Keratinocyte (primary cell): Measurements from ENCODE around the gene ABHD2. TPM values are rescaled to one million over a fixed set of nuclear protein-coding genes. Genes with fewer than 3 reads are reported as not detected.
"Not testable (repeated sequence)": the region's sequence is repeated elsewhere in the genome, so short reads cannot be mapped to it uniquely, and the experiment has no call there.

Experiments
- DNase-seq: peaks from one replicate; pipeline ENCODE4 v3.0.0-alpha.2; 2011; ENCODE audit warnings: low read depth, missing footprints, low spot score
- FAIRE-seq: peaks from 2 replicates; lab custom pipeline; 2011; peaks lifted over from hg19 to GRCh38; lab: Jason Lieb, UNC
- H2AFZ ChIP-seq: 2 replicates; pipeline ENCODE4 v1.6.0; 2012; ENCODE audit warnings: low read length, control low read depth, inconsistent platforms; ENCODE audit not compliant: control insufficient read depth
- H3K27ac ChIP-seq: 2 replicates; pipeline ENCODE4 v1.5.1; 2011; ENCODE audit warnings: low read length; ENCODE audit not compliant: control insufficient read depth, insufficient read depth
- H3K27me3 ChIP-seq: 3 replicates; pipeline ENCODE4 v1.6.0; 2011; ENCODE audit warnings: low read length; ENCODE audit not compliant: control insufficient read depth, insufficient read depth; ENCODE audit errors: extremely low read depth
- H3K36me3 ChIP-seq, 2 experiments: 2 replicates in 1 of 2; 3 replicates in 1 of 2; pipeline ENCODE4 v1.5.1; 2011; ENCODE audit warnings: low read length in 2 of 2, mild to moderate bottlenecking in 1 of 2; ENCODE audit not compliant: control insufficient read depth in 2 of 2, insufficient read depth in 2 of 2; ENCODE audit errors: extremely low read depth in 1 of 2
- H3K4me1 ChIP-seq: 3 replicates; pipeline ENCODE4 v1.5.1; 2011; ENCODE audit warnings: low read length; ENCODE audit not compliant: control insufficient read depth, insufficient read depth; ENCODE audit errors: extremely low read depth
- H3K4me2 ChIP-seq: 3 replicates; pipeline ENCODE4 v1.6.0; 2011; ENCODE audit warnings: low read depth, low read length; ENCODE audit not compliant: control insufficient read depth, insufficient read depth; ENCODE audit errors: extremely low read depth
- H3K4me3 ChIP-seq, 3 experiments: fragments of 200-600 bp in 1 of 3; sonication (generic) in 1 of 3; 2 replicates in 2 of 3; 3 replicates in 1 of 3; pipeline ENCODE4 v1.5.1; 2011 to 2016; ENCODE audit warnings: low read length in 3 of 3, mild to moderate bottlenecking in 3 of 3, control low read depth in 2 of 3, inconsistent platforms in 1 of 3, low read depth in 1 of 3, mixed read lengths in 1 of 3, mixed run types in 1 of 3, moderate library complexity in 1 of 3; ENCODE audit not compliant: control insufficient read depth in 2 of 3, insufficient read depth in 2 of 3; ENCODE audit errors: extremely low read depth in 1 of 3
- H3K79me2 ChIP-seq: 2 replicates; pipeline ENCODE4 v1.6.0; 2012; ENCODE audit warnings: low read length; ENCODE audit not compliant: control insufficient read depth, insufficient read depth
- H3K9ac ChIP-seq: 3 replicates; pipeline ENCODE4 v1.6.0; 2011; ENCODE audit warnings: low read length; ENCODE audit not compliant: control insufficient read depth, insufficient read depth; ENCODE audit errors: extremely low read depth
- H3K9me1 ChIP-seq: 3 replicates; pipeline ENCODE4 v1.6.0; 2011; ENCODE audit warnings: low read length; ENCODE audit not compliant: control insufficient read depth, insufficient read depth; ENCODE audit errors: extremely low read depth
- H3K9me3 ChIP-seq: 2 replicates; pipeline ENCODE4 v1.5.1; 2012; ENCODE audit warnings: low read depth, low read length; ENCODE audit not compliant: control insufficient read depth
- H4K20me1 ChIP-seq: 3 replicates; pipeline ENCODE4 v1.6.0; 2011; ENCODE audit warnings: low read length; ENCODE audit not compliant: control insufficient read depth, insufficient read depth; ENCODE audit errors: extremely low read depth
- EZH2 ChIP-seq: IDR thresholded peaks from one replicate; pipeline ENCODE4 v1.6.1; 2012; ENCODE audit warnings: inconsistent platforms, mild to moderate bottlenecking, low read length, moderate library complexity
- dilution Hi-C: fragments of 300-500 bp; cut with MboI; formaldehyde crosslinking; loops from one replicate; pipeline ENCODE4 v1.7.0; 2020; ENCODE audit warnings: low sequenced_read_pairs; ENCODE audit not compliant: extremely low pct_ligation_motif_present
- polyA plus RNA-seq, 5 experiments: library from polyadenylated mRNA; depleted of rRNA in 3 of 5; stranded (reverse) in 3 of 5; stranded (forward) in 1 of 5; unstranded in 1 of 5; fragments of >200 nt; gene quantifications; 1 replicate in 1 of 5; 2 replicates in 3 of 5; 3 replicates in 1 of 5; pipeline versions ENCODE4 v1.2.1 to v1.2.3, GENCODE V29; 2011 to 2012; ENCODE audit warnings: missing spikeins in 2 of 5, low read depth in 1 of 5, low replicate concordance in 1 of 5
- TF ChIP-seq, protein P1 (sequence below), 3 experiments: IDR thresholded peaks in 1 of 3; conservative IDR thresholded peaks in 1 of 3; optimal IDR thresholded peaks in 1 of 3; 2 replicates in 2 of 3; 3 replicates in 1 of 3; pipeline versions ENCODE3 to v1.5.1; 2011; ENCODE audit warnings: low read length in 3 of 3, mild to moderate bottlenecking in 3 of 3, moderate library complexity in 2 of 3, control low read depth in 1 of 3, inconsistent platforms in 1 of 3; ENCODE audit not compliant: insufficient read depth in 2 of 3; ENCODE audit errors: extremely low read depth in 1 of 3

Gene ABHD2
- polyA plus RNA-seq, 1 donor (not counting 4 experiments of a cell fraction or from before 2014, with no cell fraction given): 22.8 TPM

DNA sequence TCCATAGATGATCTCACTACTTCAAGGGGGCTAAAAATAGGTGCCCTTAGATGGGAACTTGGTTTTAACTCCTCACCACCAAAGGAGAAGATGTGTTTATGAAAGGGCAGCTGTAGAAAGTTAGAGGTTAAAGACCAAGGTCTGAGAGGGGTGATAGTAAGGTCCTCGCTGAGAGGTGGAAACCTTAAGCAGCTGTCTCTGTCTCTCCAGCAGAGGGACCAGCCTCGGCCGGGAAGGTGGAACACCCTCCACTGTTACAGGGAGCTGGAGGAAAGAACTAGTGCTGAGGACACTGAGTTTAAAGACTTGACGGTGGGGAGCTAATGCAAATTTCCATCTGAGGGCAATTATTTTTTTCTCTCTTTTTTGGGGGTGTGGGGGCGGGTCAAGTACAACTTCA, 142.0 kb downstream of the ABHD2 start:
- no peaks in the 10 kb centered on the region for H3K36me3 ChIP-seq
- H4K20me1 ChIP-seq: no peaks in the 10 kb centered on the region
- H2AFZ ChIP-seq: no peak overlapping the region
- H3K4me3 ChIP-seq: no peak overlapping the region
- no peak overlapping the region for H3K4me2 ChIP-seq
- no peaks in the 10 kb centered on the region for H3K9me1 ChIP-seq
- no peaks in the 10 kb centered on the region for H3K9me3 ChIP-seq
- dilution Hi-C loops: no loop called here
- H3K9ac ChIP-seq: no peak overlapping the region
- H3K27ac ChIP-seq: no peak overlapping the region
- no peak for TF ChIP-seq EZH2
- TF ChIP-seq, protein P1, sequence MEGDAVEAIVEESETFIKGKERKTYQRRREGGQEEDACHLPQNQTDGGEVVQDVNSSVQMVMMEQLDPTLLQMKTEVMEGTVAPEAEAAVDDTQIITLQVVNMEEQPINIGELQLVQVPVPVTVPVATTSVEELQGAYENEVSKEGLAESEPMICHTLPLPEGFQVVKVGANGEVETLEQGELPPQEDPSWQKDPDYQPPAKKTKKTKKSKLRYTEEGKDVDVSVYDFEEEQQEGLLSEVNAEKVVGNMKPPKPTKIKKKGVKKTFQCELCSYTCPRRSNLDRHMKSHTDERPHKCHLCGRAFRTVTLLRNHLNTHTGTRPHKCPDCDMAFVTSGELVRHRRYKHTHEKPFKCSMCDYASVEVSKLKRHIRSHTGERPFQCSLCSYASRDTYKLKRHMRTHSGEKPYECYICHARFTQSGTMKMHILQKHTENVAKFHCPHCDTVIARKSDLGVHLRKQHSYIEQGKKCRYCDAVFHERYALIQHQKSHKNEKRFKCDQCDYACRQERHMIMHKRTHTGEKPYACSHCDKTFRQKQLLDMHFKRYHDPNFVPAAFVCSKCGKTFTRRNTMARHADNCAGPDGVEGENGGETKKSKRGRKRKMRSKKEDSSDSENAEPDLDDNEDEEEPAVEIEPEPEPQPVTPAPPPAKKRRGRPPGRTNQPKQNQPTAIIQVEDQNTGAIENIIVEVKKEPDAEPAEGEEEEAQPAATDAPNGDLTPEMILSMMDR (optimal IDR thresholded peaks at IDR 0.05 in 1 of 3, IDR thresholded peaks at IDR 0.05 in 1 of 3, conservative IDR thresholded peaks at IDR 0.05 in 1 of 3; ENCODE audit: extremely low read depth in 1 of 3, insufficient read depth in 2 of 3, low read length in 3 of 3): no peak
- no peaks in the 10 kb centered on the region for H3K4me1 ChIP-seq
- H3K27me3 ChIP-seq: no peaks in the 10 kb centered on the region
- FAIRE-seq (no peak), DNase-seq (no peak)
- H3K79me2 ChIP-seq: no peaks in the 10 kb centered on the region

DNA sequence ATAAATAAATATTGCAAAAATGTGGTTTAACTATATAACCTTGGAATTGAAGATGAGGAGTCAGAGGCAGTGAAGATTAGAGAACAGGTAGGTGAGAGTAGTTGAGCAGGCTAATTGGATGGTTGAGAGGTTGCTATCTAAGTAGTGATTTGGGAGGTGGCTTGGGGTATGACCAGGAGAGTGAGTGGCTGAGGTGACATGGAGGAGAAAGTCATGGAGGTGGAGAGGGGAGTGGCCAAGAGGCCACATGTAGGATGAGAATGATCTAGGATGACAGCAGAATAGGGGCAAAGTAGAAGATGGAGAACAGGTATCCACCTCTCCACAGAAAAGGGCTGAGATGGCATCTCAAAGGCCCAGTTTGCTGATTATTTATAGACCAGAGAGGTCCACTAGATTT, 143.6 kb downstream of the ABHD2 start:
- H3K27ac ChIP-seq: no peak overlapping the region
- DNase-seq (no peak), FAIRE-seq (no peak)
- H3K9ac ChIP-seq: no peak overlapping the region
- TF ChIP-seq, protein P1 (optimal IDR thresholded peaks at IDR 0.05 in 1 of 3, IDR thresholded peaks at IDR 0.05 in 1 of 3, conservative IDR thresholded peaks at IDR 0.05 in 1 of 3; ENCODE audit: extremely low read depth in 1 of 3, insufficient read depth in 2 of 3, low read length in 3 of 3): no peak
- no peak for TF ChIP-seq EZH2
- no peaks in the 10 kb centered on the region for H3K4me1 ChIP-seq
- no peaks in the 10 kb centered on the region for H3K9me3 ChIP-seq
- no peaks in the 10 kb centered on the region for H3K36me3 ChIP-seq
- no peaks in the 10 kb centered on the region for H3K79me2 ChIP-seq
- dilution Hi-C loops: no loop called here
- no peak overlapping the region for H2AFZ ChIP-seq
- no peaks in the 10 kb centered on the region for H4K20me1 ChIP-seq
- no peaks in the 10 kb centered on the region for H3K9me1 ChIP-seq
- H3K27me3 ChIP-seq: no peaks in the 10 kb centered on the region
- no peak overlapping the region for H3K4me2 ChIP-seq
- H3K4me3 ChIP-seq: no peak overlapping the region

DNA sequence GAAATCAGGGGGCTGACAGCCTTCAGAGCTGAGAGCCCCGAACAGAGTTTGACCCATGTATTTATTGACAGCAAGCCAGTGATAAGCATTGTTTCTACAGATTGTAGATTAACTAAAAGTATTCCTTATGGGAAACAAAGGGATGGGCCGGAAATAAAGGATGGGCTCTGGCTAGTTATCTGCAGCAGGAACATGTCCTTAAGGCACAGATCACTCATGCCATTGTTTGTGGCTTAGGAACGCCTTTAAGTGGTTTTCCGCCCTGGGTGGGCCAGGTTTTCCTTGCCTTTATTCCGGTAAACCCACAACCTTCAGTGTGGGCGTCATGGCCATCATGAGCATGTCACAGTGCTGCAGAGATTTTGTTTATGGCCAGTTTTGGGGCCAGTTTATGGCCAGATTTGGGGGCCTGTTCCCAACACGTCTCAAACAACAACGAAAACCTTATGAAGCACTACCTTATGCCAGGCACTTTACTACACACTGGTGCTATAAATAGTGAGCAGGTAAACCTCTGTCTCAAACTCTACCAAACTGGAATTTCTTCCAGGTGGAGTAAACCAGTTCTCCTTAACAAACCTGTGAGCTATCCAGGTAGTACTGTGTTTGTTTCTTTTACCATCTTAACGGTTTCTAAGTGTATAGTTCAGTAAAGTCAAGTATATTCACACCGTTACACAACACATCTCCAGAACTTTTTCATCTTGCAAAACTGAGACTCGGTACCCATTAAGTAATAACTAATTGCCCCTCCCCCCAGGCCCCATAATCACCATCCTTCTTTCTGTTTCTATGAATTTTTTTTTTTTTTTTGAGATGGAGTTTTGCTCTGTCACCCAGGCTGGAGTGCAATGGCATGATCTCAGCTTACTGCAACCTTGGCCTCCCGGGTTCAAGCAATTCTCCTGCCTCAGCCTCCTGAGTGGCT, 151.9 kb downstream of the ABHD2 start:
- H4K20me1 ChIP-seq, H3K4me2 ChIP-seq, H3K27ac ChIP-seq, dilution Hi-C loops, H2AFZ ChIP-seq, FAIRE-seq, H3K9ac ChIP-seq, H3K4me3 ChIP-seq, H3K9me1 ChIP-seq, DNase-seq, H3K27me3 ChIP-seq, H3K36me3 ChIP-seq, H3K9me3 ChIP-seq: not testable (repeated sequence)
- H3K4me1 ChIP-seq: peaks cover 11% of the 10 kb centered on the region
- H3K79me2 ChIP-seq: peaks cover 11% of the 10 kb centered on the region
